Measurements from ENCODE around the gene TENM4. TPM values are rescaled to one million over a fixed set of nuclear protein-coding genes. Genes with fewer than 3 reads are reported as not detected.

Gene TENM4
- total and polyA plus RNA-seq, 2 of the 8 experiments (the other 6 are each of a cell fraction or from before 2014, with no cell fraction given), result 3.5 to 7.2 TPM

DNA sequence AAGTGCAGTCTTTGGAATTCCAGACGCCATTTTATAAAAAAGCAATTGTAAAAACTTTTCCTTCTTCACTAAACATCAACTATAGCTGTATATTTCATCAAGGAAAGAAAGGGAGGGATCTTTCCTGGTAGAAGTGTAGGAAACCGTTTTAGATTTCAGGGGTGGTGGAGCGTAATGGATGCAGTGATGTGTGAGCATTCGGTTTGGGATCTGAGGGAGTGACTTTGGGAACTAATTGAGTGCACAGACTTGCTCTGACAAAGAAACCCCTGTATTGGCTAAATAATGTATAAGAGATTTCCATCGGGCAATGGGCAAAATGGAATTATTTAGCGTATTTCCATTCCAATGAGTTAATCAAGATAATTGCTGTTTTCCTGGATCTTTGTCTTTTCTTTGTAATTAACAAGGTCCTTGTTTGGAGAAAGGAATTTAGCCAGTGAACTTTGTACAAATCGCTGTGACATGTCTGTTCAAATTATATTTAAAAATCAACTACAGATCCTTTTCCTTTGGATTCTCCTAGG, 741.2 kb downstream of the TENM4 start:
- H3K4ac ChIP-seq (replicated peaks; ENCODE audit: insufficient read length, low read depth, low read length), result no peak overlapping the region
- H4K20me1 ChIP-seq (replicated peaks in 1 of 2; ENCODE audit: control insufficient read depth in 1 of 2, insufficient read depth in 2 of 2, low read length in 2 of 2), result no peaks in the 10 kb centered on the region
- H4K91ac ChIP-seq (replicated peaks; ENCODE audit: insufficient read length, low read length), result no peak overlapping the region
- ChIA-PET POLR2A (ENCODE audit: partially characterized antibody) (no interaction called here), CTCF (ENCODE audit: partially characterized antibody) (interaction anchor here (1.0 to 9.8 kb wide), 8 partner anchors 9 to 99 kb away, joined by 3 to 84 read pairs (median 4); no protein-coding TSS in a partner anchor)
- FAIRE-seq (no peak), DNase-seq (ENCODE audit: low read depth in 1 of 2, low spot score in 2 of 2) (no peak)
- H2BK15ac ChIP-seq (ENCODE audit: low read length), result no peak overlapping the region
- no peak overlapping the region for H2AFZ ChIP-seq (ENCODE audit: low read length)
- H3K9ac ChIP-seq (replicated peaks in 1 of 4; ENCODE audit: extremely low read depth in 1 of 4, low read depth in 3 of 4, low read length in 3 of 4), result no peak overlapping the region
- H2BK5ac ChIP-seq (ENCODE audit: low read depth, low read length), result no peak overlapping the region
- no peaks in the 10 kb centered on the region for H3K36me3 ChIP-seq (ENCODE audit: control insufficient read depth in 2 of 4, insufficient read depth in 4 of 4, low read length in 3 of 4)
- no peak overlapping the region for H2BK120ac ChIP-seq (replicated peaks; ENCODE audit: low read depth, low read length)
- H3K56ac ChIP-seq (replicated peaks; ENCODE audit: insufficient read length, low read depth, low read length), result no peak overlapping the region
- no peak overlapping the region for H3K4me2 ChIP-seq (ENCODE audit: insufficient read depth in 1 of 2, low read depth in 2 of 2, low read length in 2 of 2)
- 85% methylated on average over 7 of the region's 7 CpGs; no CpG with 5 or more reads in 1 of the 2 experiments for WGBS, 2 experiments (ENCODE audit: extremely low coverage in 1 of 2, insufficient coverage in 1 of 2, insufficient read length in 1 of 2, insufficient replicate concordance in 2 of 2, low coverage in 1 of 2, low lambda C conversion rate in 2 of 2, missing lambda C conversion rate in 1 of 2)
- no peaks in the 10 kb centered on the region for H3K23me2 ChIP-seq (ENCODE audit: low read depth, low read length)
- H2BK12ac ChIP-seq (ENCODE audit: low read depth, low read length), result no peak overlapping the region
- no peak overlapping the region for H3K4me3 ChIP-seq (ENCODE audit: extremely low read depth in 1 of 4, insufficient read depth in 2 of 4, low read depth in 3 of 4, low read length in 4 of 4)
- no peaks in the 10 kb centered on the region for H3K27me3 ChIP-seq (replicated peaks in 1 of 4; ENCODE audit: control insufficient read depth in 3 of 4, extremely low read depth in 1 of 4, insufficient read depth in 3 of 4, low read length in 3 of 4)
- no peak overlapping the region for H3K14ac ChIP-seq (ENCODE audit: insufficient read length)
- H3K9me3 ChIP-seq (ENCODE audit: insufficient read depth in 2 of 2, low read depth in 1 of 2, low read length in 1 of 2), result no peaks in the 10 kb centered on the region
- no peak overlapping the region for H3K27ac ChIP-seq (ENCODE audit: low read depth, low read length)
- H4K8ac ChIP-seq (ENCODE audit: extremely low read depth, insufficient read depth, low read length), result no peak overlapping the region
- no peak overlapping the region for H4K5ac ChIP-seq (ENCODE audit: insufficient read length, low read depth, low read length)
- H3K79me2 ChIP-seq (ENCODE audit: control insufficient read depth in 1 of 2, insufficient read depth in 2 of 2, low read length in 2 of 2), result no peaks in the 10 kb centered on the region
- no peak for TF ChIP-seq CHD2 (IDR thresholded peaks at IDR 0.05; ENCODE audit: low read length)
- no peak for TF ChIP-seq MAX (IDR thresholded peaks at IDR 0.05)
- TF ChIP-seq POLR2A (IDR thresholded peaks at IDR 0.05; ENCODE audit: control extremely low read depth in 1 of 2, low read depth in 2 of 2, low read length in 2 of 2), result no peak
- TF ChIP-seq MAFK (IDR thresholded peaks at IDR 0.05; ENCODE audit: low read depth, low read length), result no peak
- TF ChIP-seq ATF3 (IDR thresholded peaks at IDR 0.05; ENCODE audit: insufficient read depth, low read depth, low read length), result no peak
- TF ChIP-seq CTBP2 (IDR thresholded peaks at IDR 0.05; ENCODE audit: borderline replicate concordance, insufficient read depth, insufficient read length, low read length), result no peak
- no peak for TF ChIP-seq ZNF274 (IDR thresholded peaks at IDR 0.05; ENCODE audit: borderline replicate concordance, extremely low read depth, low read length)
- TF ChIP-seq CEBPB (IDR thresholded peaks at IDR 0.05; ENCODE audit: low read depth, low read length), result no peak
- no peak for TF ChIP-seq RXRA (IDR thresholded peaks at IDR 0.05; ENCODE audit: insufficient read depth, low read depth, low read length)
- no peak for TF ChIP-seq SP1 (IDR thresholded peaks at IDR 0.05; ENCODE audit: low read depth, low read length)
- no peak for TF ChIP-seq POLR2AphosphoS5 (IDR thresholded peaks at IDR 0.05; ENCODE audit: low read depth, low read length)
- no peak for TF ChIP-seq GTF2F1 (IDR thresholded peaks at IDR 0.05; ENCODE audit: borderline replicate concordance, low read depth, low read length)
- H2BK20ac ChIP-seq (ENCODE audit: low read length), result no peak overlapping the region
- no peak overlapping the region for H2AK5ac ChIP-seq (ENCODE audit: low read depth, low read length)
- H3K18ac ChIP-seq (ENCODE audit: extremely low read depth, low read length), result no peak overlapping the region
- no peak overlapping the region for H3K23ac ChIP-seq (ENCODE audit: insufficient read length)
- no peaks in the 10 kb centered on the region for H3K79me1 ChIP-seq (ENCODE audit: low read depth, low read length)
- H3K4me1 ChIP-seq (replicated peaks in 1 of 4; ENCODE audit: control insufficient read depth in 3 of 4, insufficient read depth in 4 of 4, low read length in 3 of 4), result no peaks in the 10 kb centered on the region
